Hepatocyte (in vitro differentiated cells): ENCODE data around the gene LGALS3BP. TPM values are rescaled to one million over a fixed set of nuclear protein-coding genes. Genes with fewer than 3 reads are reported as not detected.

Source experiments
- DNase-seq: peaks from one replicate; pipeline ENCODE4 v3.0.0-alpha.2; 2016; ENCODE audit warnings: low spot score
- H2AFZ ChIP-seq: fragments of 200-600 bp; sonication (generic); 2 replicates; pipeline ENCODE4 v1.6.0; 2016; ENCODE audit warnings: antibody characterized with exemption, mild to moderate bottlenecking
- H3K27ac ChIP-seq: fragments of 200-600 bp; sonication (generic); 2 replicates; pipeline ENCODE4 v1.5.1; 2016; ENCODE audit warnings: mild to moderate bottlenecking
- H3K27me3 ChIP-seq: fragments of 200-600 bp; sonication (generic); 2 replicates; pipeline ENCODE4 v1.6.1; 2016
- H3K36me3 ChIP-seq: fragments of 200-600 bp; sonication (generic); replicated peaks from 2 replicates; pipeline ENCODE4 v1.5.1; 2016; ENCODE audit warnings: low read depth; ENCODE audit not compliant: insufficient read depth
- H3K4me1 ChIP-seq: fragments of 200-600 bp; sonication (generic); 2 replicates; pipeline ENCODE4 v1.5.1; 2016; ENCODE audit warnings: mild to moderate bottlenecking, moderate library complexity; ENCODE audit not compliant: insufficient read depth
- H3K4me2 ChIP-seq: fragments of 200-600 bp; sonication (generic); 2 replicates; pipeline ENCODE4 v1.6.0; 2016
- H3K4me3 ChIP-seq: fragments of 200-600 bp; sonication (generic); 2 replicates; pipeline ENCODE4 v1.5.1; 2016; ENCODE audit warnings: mild to moderate bottlenecking
- H3K79me2 ChIP-seq: fragments of 200-600 bp; sonication (generic); 2 replicates; pipeline ENCODE4 v1.6.0; 2017; ENCODE audit warnings: mild to moderate bottlenecking
- H3K9me2 ChIP-seq: fragments of 200-600 bp; sonication (generic); replicated peaks from 2 replicates; pipeline ENCODE4 v1.6.0; 2017; ENCODE audit warnings: mild to moderate bottlenecking; ENCODE audit not compliant: insufficient read depth
- H3K9me3 ChIP-seq: fragments of 200-600 bp; sonication (generic); 2 replicates; pipeline ENCODE4 v1.5.1; 2016; ENCODE audit warnings: low read depth, mild to moderate bottlenecking
- H4K20me1 ChIP-seq: fragments of 200-600 bp; sonication (generic); 2 replicates; pipeline ENCODE4 v1.6.0; 2016; ENCODE audit warnings: mild to moderate bottlenecking; ENCODE audit not compliant: insufficient read depth, poor library complexity, severe bottlenecking
- EZH2 ChIP-seq: fragments of 200-600 bp; sonication (generic); IDR thresholded peaks from 2 replicates; pipeline ENCODE4 v1.6.1; 2016; ENCODE audit warnings: antibody characterized with exemption, mild to moderate bottlenecking, borderline replicate concordance
- EZH2phosphoT487 ChIP-seq: fragments of 200-600 bp; sonication (generic); IDR thresholded peaks from one replicate; pipeline ENCODE4 v1.6.1; 2018; ENCODE audit warnings: antibody characterized with exemption, mild to moderate bottlenecking, low read depth, moderate library complexity; ENCODE audit not compliant: unreplicated experiment, severe bottlenecking
- WGBS: methylation state at CpG from one replicate; pipeline ENCODE4 v1.1.6; 2016; ENCODE audit warnings: low lambda C conversion rate; ENCODE audit errors: missing lambda C conversion rate; 5-methylcytosine and 5-hydroxymethylcytosine counted together
- polyA plus RNA-seq: library from polyadenylated mRNA; unstranded; fragments of >200 nt; fragmentation: Nextera tagmentation; extraction: Ambion mirVana; gene quantifications from 2 replicates; pipeline ENCODE4 v1.2.1, GENCODE V29; 2016
- total RNA-seq: library from RNA; depleted of rRNA; stranded (reverse); fragments of >200 nt; gene quantifications from 2 replicates; pipeline ENCODE4 v1.2.3, GENCODE V29; 2014
- TF ChIP-seq, protein P1 (sequence below): fragments of 200-600 bp; sonication (generic); IDR thresholded peaks from 2 replicates; pipeline ENCODE4 v1.5.1; 2016; ENCODE audit warnings: antibody characterized with exemption, mild to moderate bottlenecking; ENCODE audit not compliant: poor library complexity

The LGALS3BP gene
- total and polyA plus RNA-seq, 2 experiments from 2014 or later, result 305 to 787 TPM

DNA sequence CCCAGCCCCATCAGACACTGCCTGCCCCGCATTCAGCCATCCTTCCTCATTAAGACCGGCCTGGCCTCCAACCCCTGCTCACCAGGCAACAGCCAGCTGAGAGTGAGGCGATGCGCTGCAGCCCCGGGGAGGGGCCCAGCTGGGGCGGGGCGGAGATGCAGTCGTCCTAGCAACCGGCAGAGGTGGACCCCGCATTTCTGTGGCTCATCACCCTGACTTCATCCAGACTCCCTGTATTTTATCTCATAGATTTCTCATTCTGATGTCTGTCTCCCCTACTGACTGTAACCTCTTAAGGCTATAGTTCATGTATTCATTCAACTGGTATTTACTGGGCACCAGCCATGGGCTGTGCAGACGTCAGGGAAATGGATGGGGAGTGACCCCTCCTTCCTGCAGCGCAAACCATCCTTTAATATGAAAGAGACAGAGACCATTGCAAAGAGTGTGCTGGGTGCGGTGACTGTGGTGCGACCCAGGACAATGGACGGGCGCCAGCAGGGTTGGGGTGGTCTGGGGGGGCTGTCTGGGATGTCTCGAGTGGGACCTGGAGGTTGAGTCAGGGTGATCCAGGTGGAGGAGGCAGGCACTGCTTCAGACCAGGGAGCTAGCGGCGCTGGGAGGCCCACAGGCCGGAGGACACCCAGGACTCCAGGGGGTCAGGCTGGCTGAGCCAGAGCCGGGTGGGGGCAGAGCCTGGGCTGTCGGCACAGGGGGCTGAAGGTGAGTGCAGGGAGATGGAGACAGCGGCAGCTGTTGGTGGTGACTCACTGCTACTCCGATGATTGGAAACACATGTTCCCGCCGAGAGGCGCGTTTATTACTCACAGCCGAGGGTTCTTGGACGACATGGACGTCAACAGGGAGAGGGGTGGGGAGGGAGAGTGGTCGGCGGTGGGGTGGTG is 44.1 kb downstream of the LGALS3BP start:
- peak; percentile 86 for DNase-seq
- Histone ChIP-seq H3K4me3 (no peak overlapping the region), H4K20me1 (no peaks in the 10 kb centered on the region), H3K27me3 (no peaks in the 10 kb centered on the region), H2AFZ (no peak overlapping the region), H3K4me2 (peak overlapping the region; percentile 59), H3K27ac (peak overlapping the region; percentile 96), H3K4me1 (peaks cover 33% of the 10 kb centered on the region), H3K79me2 (no peaks in the 10 kb centered on the region), H3K36me3 (no peaks in the 10 kb centered on the region), H3K9me3 (no peaks in the 10 kb centered on the region), H3K9me2 (no peaks in the 10 kb centered on the region)
- TF ChIP-seq EZH2 (no peak), EZH2phosphoT487 (no peak)
- TF ChIP-seq, protein P1, sequence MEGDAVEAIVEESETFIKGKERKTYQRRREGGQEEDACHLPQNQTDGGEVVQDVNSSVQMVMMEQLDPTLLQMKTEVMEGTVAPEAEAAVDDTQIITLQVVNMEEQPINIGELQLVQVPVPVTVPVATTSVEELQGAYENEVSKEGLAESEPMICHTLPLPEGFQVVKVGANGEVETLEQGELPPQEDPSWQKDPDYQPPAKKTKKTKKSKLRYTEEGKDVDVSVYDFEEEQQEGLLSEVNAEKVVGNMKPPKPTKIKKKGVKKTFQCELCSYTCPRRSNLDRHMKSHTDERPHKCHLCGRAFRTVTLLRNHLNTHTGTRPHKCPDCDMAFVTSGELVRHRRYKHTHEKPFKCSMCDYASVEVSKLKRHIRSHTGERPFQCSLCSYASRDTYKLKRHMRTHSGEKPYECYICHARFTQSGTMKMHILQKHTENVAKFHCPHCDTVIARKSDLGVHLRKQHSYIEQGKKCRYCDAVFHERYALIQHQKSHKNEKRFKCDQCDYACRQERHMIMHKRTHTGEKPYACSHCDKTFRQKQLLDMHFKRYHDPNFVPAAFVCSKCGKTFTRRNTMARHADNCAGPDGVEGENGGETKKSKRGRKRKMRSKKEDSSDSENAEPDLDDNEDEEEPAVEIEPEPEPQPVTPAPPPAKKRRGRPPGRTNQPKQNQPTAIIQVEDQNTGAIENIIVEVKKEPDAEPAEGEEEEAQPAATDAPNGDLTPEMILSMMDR, result no peak
- WGBS, result 51% methylated on average over 31 of the region's 33 CpGs

DNA sequence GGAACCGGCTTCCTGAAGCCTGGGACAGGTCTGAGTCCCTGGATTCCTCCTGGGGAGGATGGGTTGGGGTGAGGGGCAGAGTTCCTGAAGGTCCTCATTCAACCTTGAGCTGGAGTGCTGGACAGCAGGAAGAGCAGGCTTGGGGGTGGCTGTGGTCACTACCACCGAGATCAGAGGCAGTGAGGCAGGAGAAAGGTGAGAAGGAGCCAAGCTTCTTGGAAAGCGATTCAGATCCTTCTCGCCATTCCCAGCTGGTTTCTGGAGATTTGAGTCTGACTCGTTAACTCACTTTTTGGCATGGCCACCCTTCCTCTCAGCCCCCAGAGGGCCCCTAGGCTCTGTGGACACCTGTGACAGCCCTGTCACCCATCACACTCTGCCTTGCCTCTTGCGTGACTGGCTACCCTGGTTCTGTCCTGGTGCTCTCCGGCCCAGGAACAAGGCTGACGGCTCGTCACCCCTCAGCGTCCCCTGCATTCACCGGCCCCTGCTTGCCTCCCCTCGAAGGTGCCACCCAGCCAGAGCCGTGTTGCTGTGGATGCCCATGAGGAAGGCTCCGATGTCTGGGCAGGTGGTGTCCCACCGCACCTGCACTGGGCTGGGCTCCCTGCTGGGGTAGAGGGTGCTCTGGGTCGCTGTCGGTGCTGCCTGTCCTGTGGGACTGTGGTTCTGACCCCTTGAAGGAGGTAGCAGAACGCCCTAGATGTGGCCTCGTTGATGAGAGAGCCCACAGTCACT is 44.9 kb downstream of the LGALS3BP start:
- no peaks in the 10 kb centered on the region for H3K9me3 ChIP-seq
- H3K4me1 ChIP-seq, result peaks cover 32% of the 10 kb centered on the region
- WGBS, result 82% methylated on average over 18 of the region's 19 CpGs
- DNase-seq, result no peak
- no peaks in the 10 kb centered on the region for H3K36me3 ChIP-seq
- H3K79me2 ChIP-seq, result no peaks in the 10 kb centered on the region
- H2AFZ ChIP-seq, result no peak overlapping the region
- no peak overlapping the region for H3K4me3 ChIP-seq
- H4K20me1 ChIP-seq, result no peaks in the 10 kb centered on the region
- no peaks in the 10 kb centered on the region for H3K27me3 ChIP-seq
- no peaks in the 10 kb centered on the region for H3K9me2 ChIP-seq
- H3K27ac ChIP-seq, result peak overlapping the region; percentile 96
- TF ChIP-seq EZH2phosphoT487 (no peak), EZH2 (no peak)
- TF ChIP-seq, protein P1, result no peak
- peak overlapping the region; percentile 60 for H3K4me2 ChIP-seq

DNA sequence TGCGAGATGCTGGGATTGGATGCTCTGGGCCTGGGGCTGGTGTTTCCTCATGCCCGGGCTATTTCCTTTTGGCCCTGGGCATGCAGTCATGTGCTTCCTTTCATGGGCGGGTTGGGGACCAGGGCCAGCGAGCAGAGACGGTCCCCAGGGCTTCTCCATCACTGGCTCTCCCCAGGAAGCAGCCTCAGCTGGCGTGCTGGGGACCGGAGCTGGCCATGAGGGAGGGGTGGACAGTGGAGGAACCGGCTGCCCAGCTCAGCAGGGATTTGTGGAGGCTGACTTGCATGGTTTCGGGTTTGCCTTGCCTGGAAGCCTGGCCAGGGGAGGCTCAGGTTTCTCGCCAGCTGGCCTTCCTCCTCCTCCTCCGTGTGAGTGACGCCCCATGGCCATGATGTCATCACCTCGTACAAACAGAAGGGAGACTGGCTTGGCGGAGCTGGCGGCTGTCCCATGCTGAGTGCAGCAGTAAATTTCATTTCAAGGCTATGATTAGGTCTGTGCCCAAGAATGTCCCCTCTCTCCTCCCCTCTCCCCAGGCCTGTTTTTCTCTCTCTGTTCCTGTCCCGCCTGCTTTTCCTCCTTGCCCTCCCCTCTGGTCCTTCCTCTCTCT is 45.7 kb downstream of the LGALS3BP start:
- H4K20me1 ChIP-seq, result no peaks in the 10 kb centered on the region
- H3K36me3 ChIP-seq, result no peaks in the 10 kb centered on the region
- WGBS, result 33% methylated on average over 16 of the region's 16 CpGs
- TF ChIP-seq, protein P1, result no peak
- TF ChIP-seq EZH2phosphoT487 (no peak), EZH2 (no peak)
- H3K9me3 ChIP-seq, result no peaks in the 10 kb centered on the region
- peak overlapping the region; percentile 96 for H3K27ac ChIP-seq
- DNase-seq, result peak; percentile 93
- H3K9me2 ChIP-seq, result no peaks in the 10 kb centered on the region
- no peak overlapping the region for H3K4me3 ChIP-seq
- H3K27me3 ChIP-seq, result no peaks in the 10 kb centered on the region
- H2AFZ ChIP-seq, result no peak overlapping the region
- peaks cover 27% of the 10 kb centered on the region for H3K4me1 ChIP-seq
- H3K4me2 ChIP-seq, result peak overlapping the region; percentile 60
- no peaks in the 10 kb centered on the region for H3K79me2 ChIP-seq
